AG09319 (cell line): Measurements from ENCODE around the gene PAX9.

Experiments used
- DNase-seq: peaks from one replicate; pipeline ENCODE4 v3.0.0-alpha.2; 2010; ENCODE audit warnings: low read depth; ENCODE audit errors: extremely low read depth
- CTCF ChIP-seq: IDR thresholded peaks from 2 replicates; pipeline ENCODE4 v1.5.1; 2011; ENCODE audit warnings: low read depth, mild to moderate bottlenecking, inconsistent platforms, low read length, moderate library complexity

Gene PAX9

GRCh38 chr14:36719823-36720222 lies 58.2 kb downstream of the PAX9 start:
- no peak for DNase-seq
- no peak for TF ChIP-seq CTCF

GRCh38 chr14:36720657-36721056 lies 59.0 kb downstream of the PAX9 start:
- no peak for TF ChIP-seq CTCF
- DNase-seq = no peak

GRCh38 chr14:36721877-36722276 lies 60.2 kb downstream of the PAX9 start:
- TF ChIP-seq CTCF = no peak
- no peak for DNase-seq

GRCh38 chr14:36723530-36723929 lies 61.9 kb downstream of the PAX9 start:
- no peak for DNase-seq
- TF ChIP-seq CTCF = no peak

- no peak for TF ChIP-seq CTCF
- no peak for DNase-seq
These were observed 62.5 kb downstream of the PAX9 start for GRCh38 chr14:36724162-36724561.

GRCh38 chr14:36726128-36726527 lies 64.5 kb downstream of the PAX9 start:
- no peak for DNase-seq
- no peak for TF ChIP-seq CTCF
